HFFc6 (cell line): Measurements from ENCODE around the gene MRPS5. TPM values are rescaled to one million over a fixed set of nuclear protein-coding genes. Genes with fewer than 3 reads are reported as not detected.

Experiments used
- DNase-seq: peaks from one replicate; pipeline ENCODE4 v3.0.0-alpha.2; 2018
- H3K27ac Mint-ChIP-seq: 2 replicates; pipeline ENCODE4 v1.8.0; 2020; ENCODE audit warnings: mild to moderate bottlenecking, mixed read lengths
- H3K27me3 Mint-ChIP-seq: 2 replicates; pipeline ENCODE4 v1.8.0; 2021; ENCODE audit warnings: mild to moderate bottlenecking, moderate library complexity, mixed read lengths; ENCODE audit not compliant: insufficient read depth
- H3K36me3 Mint-ChIP-seq: 2 replicates; pipeline ENCODE4 v1.8.0; 2021; ENCODE audit warnings: low read depth, mixed read lengths
- H3K4me1 Mint-ChIP-seq: 2 replicates; pipeline ENCODE4 v1.8.0; 2020; ENCODE audit warnings: low read depth, mixed read lengths
- H3K4me3 Mint-ChIP-seq: 2 replicates; pipeline ENCODE4 v1.8.0; 2020; ENCODE audit warnings: mild to moderate bottlenecking, moderate library complexity, mixed read lengths
- H3K9me3 Mint-ChIP-seq: 2 replicates; pipeline ENCODE4 v1.8.0; 2020; ENCODE audit warnings: mild to moderate bottlenecking, mixed read lengths
- CTCF ChIP-seq: fragments of 200-600 bp; sonication (generic); IDR thresholded peaks from 2 replicates; pipeline ENCODE4 v1.5.0; 2021; ENCODE audit warnings: antibody characterized with exemption, mild to moderate bottlenecking
- total RNA-seq, 6 experiments: library from RNA; stranded (reverse); fragmentation: NEBNext Ultra II Directional; extraction: Animal tissue kit (Norgen Biotek cat#: 25700); gene quantifications; 2 replicates in 1 of 6; 3 replicates in 5 of 6; pipeline ENCODE4 v1.2.3, GENCODE V29; 2021

Gene MRPS5
- total RNA-seq, 6 experiments from 2014 or later: 39.8 to 46.0 (median 41.3) TPM

DNA sequence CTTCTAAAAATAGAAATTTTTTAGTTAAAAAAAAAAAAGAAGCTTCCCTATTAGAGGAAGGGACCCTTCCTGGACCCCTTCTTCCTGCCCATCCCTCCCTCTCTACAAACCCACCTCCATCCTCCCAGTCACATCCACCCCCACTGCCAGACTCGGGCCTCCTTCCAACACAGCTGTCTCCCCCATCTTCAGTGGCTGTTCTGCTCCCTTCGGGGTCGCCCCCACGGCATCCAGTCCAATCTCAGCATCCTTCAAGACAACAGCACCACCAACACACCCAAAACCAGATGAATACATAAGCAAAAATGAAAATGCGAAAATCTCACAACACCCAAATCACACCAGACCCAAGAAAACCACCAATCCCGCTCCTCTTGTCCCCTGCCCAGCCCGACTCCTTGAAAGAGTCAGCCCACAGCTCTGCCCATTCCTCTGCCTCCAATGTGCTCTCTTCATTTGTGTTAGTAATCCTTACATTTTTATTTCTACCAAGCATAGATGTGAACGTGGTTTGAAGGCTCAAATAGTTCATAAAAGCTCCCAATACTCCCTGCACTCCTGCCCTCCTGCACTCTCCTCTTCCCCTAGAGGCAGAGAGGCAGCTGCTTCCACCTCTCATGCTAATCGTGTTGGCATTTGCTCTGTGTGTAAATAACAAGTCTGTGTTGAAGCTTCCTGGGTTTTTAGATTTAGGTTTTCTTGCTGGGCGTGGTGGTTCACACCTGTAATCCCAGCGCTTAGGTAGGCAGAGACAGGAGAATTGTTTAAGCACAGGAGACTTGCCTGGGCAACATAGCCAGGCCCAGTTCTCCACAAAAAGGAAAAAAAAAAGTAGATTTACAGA, 59.1 kb downstream of the MRPS5 start:
- Mint-ChIP-seq H3K4me1 (peaks cover 5% of the 10 kb centered on the region; the same call in 1 of the 2 replicates), H3K4me3 (no peak overlapping the region), H3K36me3 (no peaks in the 10 kb centered on the region), H3K27me3 (peaks cover 56% of the 10 kb centered on the region), H3K27ac (no peak overlapping the region), H3K9me3 (no peaks in the 10 kb centered on the region)
- no peak for TF ChIP-seq CTCF
- no peak for DNase-seq

- TF ChIP-seq CTCF: no peak
- no peaks in the 10 kb centered on the region for H3K36me3 Mint-ChIP-seq
- H3K4me3 Mint-ChIP-seq: no peak overlapping the region
- H3K27me3 Mint-ChIP-seq: peaks cover 57% of the 10 kb centered on the region
- DNase-seq: no peak
- peaks cover 12% of the 10 kb centered on the region for H3K4me1 Mint-ChIP-seq
- H3K27ac Mint-ChIP-seq: no peak overlapping the region
- H3K9me3 Mint-ChIP-seq: no peaks in the 10 kb centered on the region
Observed at GRCh38 chr2:95061601-95062183, 59.9 kb downstream of the MRPS5 start.

DNA sequence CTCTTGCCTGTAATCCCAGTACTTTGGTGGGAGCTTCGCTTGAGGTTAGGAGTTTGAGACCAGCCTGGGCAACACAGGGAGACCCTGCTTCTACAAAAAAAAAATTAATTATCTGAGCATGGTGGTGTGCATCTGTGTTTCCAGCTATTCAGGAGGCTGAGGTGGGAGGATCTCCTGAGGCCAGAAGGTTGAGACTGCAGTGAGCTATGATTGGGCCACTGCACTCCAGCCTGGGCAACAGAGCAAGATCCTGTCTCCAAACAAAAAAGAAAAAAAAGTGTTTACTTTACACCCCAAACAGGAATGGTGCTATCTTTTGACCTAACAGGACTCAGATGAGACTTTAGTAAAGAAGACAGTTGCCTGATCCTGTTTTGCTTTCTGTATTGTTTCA, 60.5 kb downstream of the MRPS5 start:
- Mint-ChIP-seq H3K36me3 (no peaks in the 10 kb centered on the region), H3K27me3 (peaks cover 58% of the 10 kb centered on the region), H3K4me1 (peaks cover 18% of the 10 kb centered on the region), H3K9me3 (no peaks in the 10 kb centered on the region), H3K4me3 (no peak overlapping the region), H3K27ac (no peak overlapping the region)
- no peak for DNase-seq
- no peak for TF ChIP-seq CTCF

DNA sequence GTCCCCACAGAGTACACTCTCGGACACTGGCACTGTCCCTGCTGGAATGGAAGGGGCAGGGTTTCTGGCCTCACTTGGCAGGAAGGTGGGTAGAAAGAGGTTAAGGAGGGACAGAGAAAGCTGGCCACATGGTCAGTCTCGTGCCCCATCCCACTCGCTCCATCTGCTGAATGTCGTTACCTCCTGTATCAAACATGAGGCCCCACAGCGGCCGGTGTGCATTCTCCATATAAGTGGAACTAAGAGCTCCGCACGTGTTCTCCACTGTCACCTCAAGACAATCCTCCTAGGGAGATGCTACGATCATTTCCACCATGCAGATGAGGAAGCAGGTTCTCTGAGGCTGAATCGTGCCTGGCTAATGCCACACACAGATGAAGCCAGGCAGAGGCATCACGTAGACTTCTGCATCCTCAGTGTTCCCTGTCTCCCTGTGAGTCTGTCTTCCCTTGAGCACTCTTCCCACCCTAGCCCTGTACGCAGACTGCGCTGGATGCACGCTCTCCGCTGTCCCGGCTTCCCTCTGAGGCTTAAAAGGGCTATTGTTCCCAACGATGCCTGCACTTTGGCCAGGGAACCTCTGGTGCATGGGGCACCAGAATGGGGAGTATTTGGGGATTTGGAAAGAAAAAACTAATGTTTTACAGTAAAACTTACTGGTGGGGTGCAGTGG, 61.0 kb downstream of the MRPS5 start:
- H3K36me3 Mint-ChIP-seq: no peaks in the 10 kb centered on the region
- no peak overlapping the region for H3K27ac Mint-ChIP-seq
- H3K9me3 Mint-ChIP-seq: no peaks in the 10 kb centered on the region
- H3K27me3 Mint-ChIP-seq: peaks cover 60% of the 10 kb centered on the region
- no peak for TF ChIP-seq CTCF
- no peak overlapping the region for H3K4me3 Mint-ChIP-seq
- H3K4me1 Mint-ChIP-seq: peaks cover 23% of the 10 kb centered on the region
- DNase-seq: no peak

GRCh38 chr2:95059656-95060370, 61.8 kb downstream of the MRPS5 start:
- H3K36me3 Mint-ChIP-seq: no peaks in the 10 kb centered on the region
- peaks cover 27% of the 10 kb centered on the region for H3K4me1 Mint-ChIP-seq
- H3K9me3 Mint-ChIP-seq: no peaks in the 10 kb centered on the region
- peaks cover 59% of the 10 kb centered on the region for H3K27me3 Mint-ChIP-seq
- TF ChIP-seq CTCF: no peak
- H3K4me3 Mint-ChIP-seq: no peak overlapping the region
- H3K27ac Mint-ChIP-seq: no peak overlapping the region
- DNase-seq: no peak
